PC-9 (cell line): ENCODE measurements around the gene GPX3. TPM values are rescaled to one million over a fixed set of nuclear protein-coding genes. Genes with fewer than 3 reads are reported as not detected.

Experiments
- BruUV-seq: library from RNA; stranded (reverse); fragments of 400-500 nt; replicated peaks from 2 replicates; lab custom pipeline; 2021; lab: Mats Ljungman, UMichigan
- CTCF ChIA-PET: fragments of 300-600 bp; sonication (Branson Sonifier 250); formaldehyde crosslinking; loops from one replicate; lab custom pipeline; 2022; ENCODE audit warnings: antibody characterized with exemption; lab: Charles Lee
- POLR2A ChIA-PET: fragments of 300-600 bp; sonication (Branson Sonifier 250); formaldehyde crosslinking; loops from one replicate; lab custom pipeline; 2022; ENCODE audit warnings: antibody characterized with exemption; ENCODE audit not compliant: unreplicated experiment; lab: Charles Lee
- DNase-seq, 2 experiments: peaks; one replicate each; pipeline versions ENCODE4 v3.0.0 to v3.0.0-alpha.2; 2015 to 2022; ENCODE audit warnings: mixed read lengths in 1 of 2
- H2AFZ ChIP-seq: fragments of 200-600 bp; sonication (generic); 2 replicates; pipeline ENCODE4 v1.8.1; 2017; ENCODE audit warnings: antibody characterized with exemption
- H3F3A ChIP-seq: fragments of 200-600 bp; sonication (generic); 2 replicates; pipeline ENCODE4 v1.8.1; 2017; ENCODE audit warnings: antibody characterized with exemption, mild to moderate bottlenecking, low read depth; ENCODE audit not compliant: insufficient read depth
- H3K27ac ChIP-seq: fragments of 200-600 bp; sonication (generic); 2 replicates; pipeline ENCODE4 v1.6.1; 2016; ENCODE audit warnings: mixed run types
- H3K27me3 ChIP-seq: fragments of 200-600 bp; sonication (generic); 2 replicates; pipeline ENCODE4 v1.6.1; 2016; ENCODE audit warnings: low read depth, mixed run types; ENCODE audit not compliant: insufficient read depth
- H3K36me3 ChIP-seq: fragments of 200-600 bp; sonication (generic); 2 replicates; pipeline ENCODE4 v1.6.1; 2016; ENCODE audit warnings: low read depth, mixed run types
- H3K4me1 ChIP-seq: fragments of 200-600 bp; sonication (generic); replicated peaks from 2 replicates; pipeline ENCODE4 v1.6.1; 2016; ENCODE audit warnings: mixed run types; ENCODE audit not compliant: insufficient read depth
- H3K4me2 ChIP-seq: fragments of 200-600 bp; sonication (generic); 2 replicates; pipeline ENCODE4 v1.6.1; 2017; ENCODE audit warnings: mixed run types
- H3K4me3 ChIP-seq: fragments of 200-600 bp; sonication (generic); 2 replicates; pipeline ENCODE4 v1.6.1; 2016; ENCODE audit warnings: mixed run types
- H3K79me2 ChIP-seq: fragments of 200-600 bp; sonication (generic); 2 replicates; pipeline ENCODE4 v1.6.1; 2017; ENCODE audit warnings: low read depth, mixed run types
- H3K9me2 ChIP-seq: fragments of 200-600 bp; sonication (generic); 2 replicates; pipeline ENCODE4 v1.8.1; 2017; ENCODE audit warnings: mild to moderate bottlenecking; ENCODE audit not compliant: insufficient read depth
- H3K9me3 ChIP-seq: fragments of 200-600 bp; sonication (generic); 2 replicates; pipeline ENCODE4 v1.8.1; 2016; ENCODE audit warnings: low read depth; ENCODE audit not compliant: insufficient read depth
- H4K20me1 ChIP-seq: fragments of 200-600 bp; sonication (generic); 2 replicates; pipeline ENCODE4 v1.8.1; 2017; ENCODE audit not compliant: insufficient read depth
- CTCF ChIP-seq: fragments of 200-600 bp; sonication (generic); conservative IDR thresholded peaks from 2 replicates; pipeline ENCODE4 v1.6.1; 2017; ENCODE audit warnings: mixed run types, antibody characterized with exemption, mild to moderate bottlenecking, moderate library complexity
- EZH2 ChIP-seq: fragments of 200-600 bp; sonication (generic); IDR thresholded peaks from 2 replicates; pipeline ENCODE4 v1.8.0; 2017; ENCODE audit warnings: antibody characterized with exemption, low read depth
- intact Hi-C: fragments of 100-400 bp; cut with micrococcal nuclease; formaldehyde crosslinking; loops from one replicate; pipeline ENCODE4 v1.10.0; 2022; ENCODE audit not compliant: unreplicated experiment
- total RNA-seq: library from RNA; stranded (reverse); gene quantifications from 2 replicates; pipeline ENCODE4 v1.2.3, GENCODE V29; 2021

GPX3 gene
- total RNA-seq, 1 experiment from 2014 or later, result 93.2 TPM

GRCh38 chr5:151070449-151070848, 50.1 kb downstream of the GPX3 start:
- POLR2A ChIA-PET, result interaction anchor here (0.6 kb wide), 1 partner anchor 11 kb away, joined by 6 read pairs; the partner anchor contains the start of gene TNIP1
- Histone ChIP-seq H3K4me1 (peaks cover 38% of the 10 kb centered on the region), H3K79me2 (peaks cover 93% of the 10 kb centered on the region), H4K20me1 (no peaks in the 10 kb centered on the region; the same call in 1 of the 2 replicates), H3K27me3 (no peaks in the 10 kb centered on the region), H3K36me3 (peaks cover 7% of the 10 kb centered on the region), H3K27ac (no peak overlapping the region), H3K9me3 (no peaks in the 10 kb centered on the region), H2AFZ (no peak overlapping the region), H3K4me2 (no peak overlapping the region), H3F3A (peaks cover 28% of the 10 kb centered on the region), H3K4me3 (no peak overlapping the region), H3K9me2 (no peaks in the 10 kb centered on the region)
- BruUV-seq, result no TSS peak
- intact Hi-C loops, result loop anchor here (10.0 kb wide), 1 partner anchor 596 kb away; no protein-coding TSS in a partner anchor
- TF ChIP-seq CTCF (no peak), EZH2 (no peak)
- CTCF ChIA-PET, result no interaction called here
- no peak for DNase-seq

GRCh38 chr5:151071021-151071420, 50.6 kb downstream of the GPX3 start:
- no peak overlapping the region for H3K4me3 ChIP-seq
- no peaks in the 10 kb centered on the region for H3K9me2 ChIP-seq
- DNase-seq, result no peak
- ChIA-PET POLR2A (no interaction called here), CTCF (no interaction called here)
- no peaks in the 10 kb centered on the region for H3K9me3 ChIP-seq
- H3F3A ChIP-seq, result peaks cover 32% of the 10 kb centered on the region
- no peak overlapping the region for H3K27ac ChIP-seq
- peaks cover 41% of the 10 kb centered on the region for H3K4me1 ChIP-seq
- H2AFZ ChIP-seq, result no peak overlapping the region
- no peaks in the 10 kb centered on the region for H3K27me3 ChIP-seq
- TF ChIP-seq CTCF (no peak), EZH2 (no peak)
- H3K4me2 ChIP-seq, result no peak overlapping the region
- BruUV-seq, result no TSS peak
- intact Hi-C loops, result loop anchor here (10.0 kb wide), 1 partner anchor 596 kb away; no protein-coding TSS in a partner anchor
- no peaks in the 10 kb centered on the region; the same call in 1 of the 2 replicates for H4K20me1 ChIP-seq
- peaks cover 89% of the 10 kb centered on the region for H3K79me2 ChIP-seq
- peaks cover 7% of the 10 kb centered on the region for H3K36me3 ChIP-seq

- H3K4me2 ChIP-seq, result peak overlapping the region; percentile 47
- no peak overlapping the region for H3K4me3 ChIP-seq
- peaks cover 51% of the 10 kb centered on the region for H3K4me1 ChIP-seq
- no peaks in the 10 kb centered on the region for H3K27me3 ChIP-seq
- POLR2A ChIA-PET, result interaction anchor here (0.6 kb wide), 1 partner anchor 94 kb away, joined by 3 read pairs; no protein-coding TSS in a partner anchor
- H3K9me3 ChIP-seq, result no peaks in the 10 kb centered on the region
- intact Hi-C loops, result loop anchor here (1.0 to 10.0 kb wide), 5 partner anchors 9 to 597 kb away; no protein-coding TSS in a partner anchor
- TF ChIP-seq EZH2 (no peak), CTCF (no peak)
- peaks cover 42% of the 10 kb centered on the region for H3F3A ChIP-seq
- no TSS peak for BruUV-seq
- peaks cover 91% of the 10 kb centered on the region for H3K79me2 ChIP-seq
- no peak overlapping the region for H2AFZ ChIP-seq
- peak overlapping the region; percentile 94 for H3K27ac ChIP-seq
- H3K36me3 ChIP-seq, result peaks cover 7% of the 10 kb centered on the region
- H3K9me2 ChIP-seq, result no peaks in the 10 kb centered on the region
- no peak for DNase-seq
- no peaks in the 10 kb centered on the region for H4K20me1 ChIP-seq
- CTCF ChIA-PET, result no interaction called here
Observed at GRCh38 chr5:151071848-151072629, 51.6 kb downstream of the GPX3 start.
